HepG2 (cell line): ENCODE results near the gene NELFCD. TPM values are rescaled to one million over a fixed set of nuclear protein-coding genes. Genes with fewer than 3 reads are reported as not detected.
A peak's percentile ranks its signal among the peaks of the same experiment; 100 is the strongest.

Source experiments
- ARNT ChIP-seq: fragments of 450-650 bp; IDR thresholded peaks from 2 replicates; pipeline ENCODE4 v1.6.1; 2017
- DPF2 ChIP-seq: sonication (generic); formaldehyde crosslinking; IDR thresholded peaks from 2 replicates; pipeline ENCODE4 v1.4.0; 2020; ENCODE audit warnings: mild to moderate bottlenecking, low read depth, missing genetic modification reagents, borderline replicate concordance
- IKZF1 ChIP-seq: fragments of 450-650 bp; IDR thresholded peaks from 2 replicates; pipeline ENCODE4 v1.7.1; 2016
- IRF1 ChIP-seq: sonication (generic); formaldehyde crosslinking; IDR thresholded peaks from 2 replicates; pipeline ENCODE4 v1.4.0; 2020; ENCODE audit warnings: low read depth, mild to moderate bottlenecking, missing genetic modification reagents
- KAT7 ChIP-seq: IDR thresholded peaks from 2 replicates; pipeline ENCODE4 v1.6.1; 2018; ENCODE audit warnings: borderline replicate concordance, missing compliant biosample characterization
- NFKB2 ChIP-seq: sonication (generic); formaldehyde crosslinking; IDR thresholded peaks from 2 replicates; pipeline ENCODE4 v1.4.0; 2020; ENCODE audit warnings: missing genetic modification reagents, borderline replicate concordance
- RBFOX2 ChIP-seq: fragments of 200-400 bp; formaldehyde crosslinking; IDR thresholded peaks from 2 replicates; pipeline ENCODE4 v1.6.1; 2017; ENCODE audit warnings: low read depth, mild to moderate bottlenecking, low read length
- RBM22 ChIP-seq: fragments of 200-400 bp; formaldehyde crosslinking; optimal IDR thresholded peaks from 2 replicates; pipeline ENCODE3; 2017; ENCODE audit warnings: mild to moderate bottlenecking, low read length, moderate library complexity
- RBM39 ChIP-seq: fragments of 200-400 bp; formaldehyde crosslinking; IDR thresholded peaks from one replicate; pipeline ENCODE4 v1.6.1; 2018; ENCODE audit warnings: antibody characterized with exemption, mild to moderate bottlenecking, low read depth, low read length; ENCODE audit not compliant: poor library complexity, severe bottlenecking
- RCOR2 ChIP-seq: IDR thresholded peaks from 2 replicates; pipeline ENCODE4 v1.6.1; 2016; ENCODE audit warnings: missing biosample characterization, missing genetic modification reagents
- RXRA ChIP-seq: sonication (generic); formaldehyde crosslinking; IDR thresholded peaks from 2 replicates; pipeline ENCODE4 v1.5.1; 2020; ENCODE audit warnings: missing genetic modification reagents
- TARDBP ChIP-seq: sonication (generic); formaldehyde crosslinking; IDR thresholded peaks from 2 replicates; pipeline ENCODE4 v1.8.0; 2022; ENCODE audit warnings: mild to moderate bottlenecking, missing genetic modification reagents
- THAP7 ChIP-seq: sonication (generic); formaldehyde crosslinking; IDR thresholded peaks from 2 replicates; pipeline ENCODE4 v1.8.1; 2023; ENCODE audit warnings: mild to moderate bottlenecking, missing genetic modification reagents
- WIZ ChIP-seq: sonication (generic); formaldehyde crosslinking; IDR thresholded peaks from 2 replicates; pipeline ENCODE4 v1.5.1; 2020; ENCODE audit warnings: mild to moderate bottlenecking, missing genetic modification reagents
- ZHX2 ChIP-seq, 2 experiments: sonication (generic) in 1 of 2; formaldehyde crosslinking in 1 of 2; IDR thresholded peaks; 2 replicates each; pipeline versions ENCODE4 v1.6.1 to v1.9.0; 2014 to 2022; ENCODE audit warnings: antibody characterized with exemption in 1 of 2, borderline replicate concordance in 1 of 2, inconsistent platforms in 1 of 2, low read depth in 1 of 2, missing genetic modification reagents in 1 of 2
- ZNF17 ChIP-seq: sonication (generic); formaldehyde crosslinking; IDR thresholded peaks from 2 replicates; pipeline ENCODE4 v1.5.0; 2020; ENCODE audit warnings: mild to moderate bottlenecking, missing genetic modification reagents
- ZNF207 ChIP-seq: fragments of 450-650 bp; IDR thresholded peaks from 2 replicates; pipeline ENCODE4 v1.6.1; 2016; ENCODE audit warnings: antibody characterized with exemption, borderline replicate concordance
- ZNF496 ChIP-seq: sonication (generic); formaldehyde crosslinking; IDR thresholded peaks from 2 replicates; pipeline ENCODE4 v1.8.1; 2023; ENCODE audit warnings: mild to moderate bottlenecking, moderate library complexity, missing genetic modification reagents; ENCODE audit not compliant: insufficient replicate concordance
- ZNF576 ChIP-seq: sonication (generic); formaldehyde crosslinking; IDR thresholded peaks from 2 replicates; pipeline ENCODE4 v1.4.0; 2020; ENCODE audit warnings: mild to moderate bottlenecking, missing genetic modification reagents
- ZNF773 ChIP-seq: sonication (generic); formaldehyde crosslinking; IDR thresholded peaks from 2 replicates; pipeline ENCODE4 v1.4.0; 2020; ENCODE audit warnings: missing genetic modification reagents, borderline replicate concordance
- ZNF883 ChIP-seq: sonication (generic); formaldehyde crosslinking; IDR thresholded peaks from 2 replicates; pipeline ENCODE4 v1.5.1; 2020; ENCODE audit warnings: mild to moderate bottlenecking, missing genetic modification reagents; ENCODE audit errors: not compliant biosample characterization
- polyA plus RNA-seq, 8 experiments: library from polyadenylated mRNA; depleted of rRNA in 3 of 8; stranded (reverse) in 7 of 8; unstranded in 1 of 8; fragments of >200 nt; fragmentation: Illumina TruSeq in 4 of 8; extraction: Trizol in 4 of 8; gene quantifications; 2 replicates each; pipeline versions ENCODE4 v1.2.1 to v1.2.3, GENCODE V29; 2011 to 2016; ENCODE audit warnings: low read depth in 4 of 8, missing spikeins in 1 of 8, mixed read lengths in 1 of 8; ENCODE audit not compliant: insufficient read depth in 1 of 8
- total RNA-seq, 5 experiments: library from RNA; depleted of rRNA; stranded (reverse); fragments of >200 nt; fragmentation: Illumina TruSeq; extraction: Trizol; gene quantifications; 2 replicates each; pipeline ENCODE4 v1.2.3, GENCODE V29; 2016; ENCODE audit warnings: low read depth in 1 of 5

Gene NELFCD
- total and polyA plus RNA-seq, 2 of the 13 experiments (the other 11 are each of a cell fraction or from before 2014, with no cell fraction given), result 159 to 203 TPM

GRCh38 chr20:58995461-58996225 is 14.6 kb downstream of the NELFCD start (continued):
- TF ChIP-seq ZNF496 (no peak), DPF2 (CRISPR knock-in tag) (0 out of 2 replicates have a peak, but pooled peaks have one; percentile 9), RBM39 (no peak), ZNF207 (no peak), IRF1 (CRISPR knock-in tag) (no peak), ZNF576 (CRISPR knock-in tag) (no peak), ZHX2 (IDR thresholded peaks at IDR 0.05; ENCODE audit: low read depth) (peak; percentile 70; the same call in 1 of the 2 replicates), ZHX2 (CRISPR knock-in tag; IDR thresholded peaks at IDR 0.05; ENCODE audit: borderline replicate concordance) (no peak), KAT7 (CRISPR knock-in tag) (no peak), RCOR2 (CRISPR knock-in tag) (no peak), ZNF883 (no peak), RXRA (CRISPR knock-in tag) (peak; percentile 29), ZNF17 (CRISPR knock-in tag) (no peak), RBFOX2 (no peak; the same call in 1 of the 2 replicates), RBM22 (no peak), WIZ (CRISPR knock-in tag) (0 out of 2 replicates have a peak, but pooled peaks have one; percentile 33), IKZF1 (no peak), ZNF773 (peak; percentile 69; the same call in 1 of the 2 replicates), ARNT (no peak), TARDBP (CRISPR knock-in tag) (peak; percentile 61; the same call in 1 of the 2 replicates), THAP7 (CRISPR knock-in tag) (0 out of 2 replicates have a peak, but pooled peaks have one; percentile 28), NFKB2 (CRISPR knock-in tag) (no peak; the same call in 1 of the 2 replicates)
